ENCODE results near the gene CLEC1B.

- TF ChIP-seq, protein P1, sequence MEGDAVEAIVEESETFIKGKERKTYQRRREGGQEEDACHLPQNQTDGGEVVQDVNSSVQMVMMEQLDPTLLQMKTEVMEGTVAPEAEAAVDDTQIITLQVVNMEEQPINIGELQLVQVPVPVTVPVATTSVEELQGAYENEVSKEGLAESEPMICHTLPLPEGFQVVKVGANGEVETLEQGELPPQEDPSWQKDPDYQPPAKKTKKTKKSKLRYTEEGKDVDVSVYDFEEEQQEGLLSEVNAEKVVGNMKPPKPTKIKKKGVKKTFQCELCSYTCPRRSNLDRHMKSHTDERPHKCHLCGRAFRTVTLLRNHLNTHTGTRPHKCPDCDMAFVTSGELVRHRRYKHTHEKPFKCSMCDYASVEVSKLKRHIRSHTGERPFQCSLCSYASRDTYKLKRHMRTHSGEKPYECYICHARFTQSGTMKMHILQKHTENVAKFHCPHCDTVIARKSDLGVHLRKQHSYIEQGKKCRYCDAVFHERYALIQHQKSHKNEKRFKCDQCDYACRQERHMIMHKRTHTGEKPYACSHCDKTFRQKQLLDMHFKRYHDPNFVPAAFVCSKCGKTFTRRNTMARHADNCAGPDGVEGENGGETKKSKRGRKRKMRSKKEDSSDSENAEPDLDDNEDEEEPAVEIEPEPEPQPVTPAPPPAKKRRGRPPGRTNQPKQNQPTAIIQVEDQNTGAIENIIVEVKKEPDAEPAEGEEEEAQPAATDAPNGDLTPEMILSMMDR (IDR thresholded peaks at IDR 0.05) = no peak
- TF ChIP-seq POLR2A (IDR thresholded peaks at IDR 0.05) (no peak), EP300 (IDR thresholded peaks at IDR 0.05) (no peak)
Observed at GRCh38 chr12:9992296-9992695, 6.6 kb downstream of the CLEC1B start.

Data from tibial nerve (tissue), 4 donors.